ENCODE data around the gene LCN2.
A peak's percentile ranks its signal among the peaks of the same experiment; 100 is the strongest.
"Not testable (repeated sequence)": the region's sequence is repeated elsewhere in the genome, so short reads cannot be mapped to it uniquely, and the experiment has no call there.

Gene LCN2

DNA sequence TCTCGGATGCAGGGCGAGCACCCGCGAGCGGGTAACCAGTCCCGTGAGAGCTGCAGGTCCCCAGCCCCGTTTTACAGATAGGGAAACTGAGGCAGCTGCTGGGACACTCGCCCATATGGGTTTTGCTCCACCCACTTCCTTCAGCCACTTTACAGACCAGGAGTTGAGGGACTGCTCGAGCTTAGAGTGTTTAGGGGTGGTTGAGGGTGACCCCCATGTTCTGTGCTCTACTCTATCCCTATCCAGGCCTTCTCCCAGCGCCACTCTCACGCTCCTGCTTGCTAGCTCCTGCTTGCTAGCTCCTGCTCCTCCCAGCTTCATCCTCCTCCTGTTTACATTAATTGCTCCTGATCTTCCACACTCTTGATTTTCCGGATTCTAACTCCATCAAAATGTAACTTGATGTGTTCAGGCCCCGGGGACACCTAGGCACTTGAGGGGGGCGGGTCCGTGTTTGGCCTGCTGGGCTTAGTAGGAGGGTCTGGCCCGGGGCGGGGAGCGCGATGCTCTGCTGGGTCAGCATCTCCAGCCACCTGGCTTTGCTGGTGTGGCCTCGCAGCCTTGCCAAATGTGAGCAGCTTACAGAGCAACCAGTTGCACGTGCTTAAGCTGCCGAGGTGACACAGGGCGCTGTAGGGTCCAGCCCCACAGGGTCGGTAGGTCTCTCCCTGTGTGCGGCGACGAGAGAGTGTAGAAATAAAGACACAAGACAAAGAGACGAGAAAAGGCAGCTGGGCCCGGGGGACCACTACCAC, 20.2 kb upstream of the LCN2 start:
- no peak for DNase-seq

DNA sequence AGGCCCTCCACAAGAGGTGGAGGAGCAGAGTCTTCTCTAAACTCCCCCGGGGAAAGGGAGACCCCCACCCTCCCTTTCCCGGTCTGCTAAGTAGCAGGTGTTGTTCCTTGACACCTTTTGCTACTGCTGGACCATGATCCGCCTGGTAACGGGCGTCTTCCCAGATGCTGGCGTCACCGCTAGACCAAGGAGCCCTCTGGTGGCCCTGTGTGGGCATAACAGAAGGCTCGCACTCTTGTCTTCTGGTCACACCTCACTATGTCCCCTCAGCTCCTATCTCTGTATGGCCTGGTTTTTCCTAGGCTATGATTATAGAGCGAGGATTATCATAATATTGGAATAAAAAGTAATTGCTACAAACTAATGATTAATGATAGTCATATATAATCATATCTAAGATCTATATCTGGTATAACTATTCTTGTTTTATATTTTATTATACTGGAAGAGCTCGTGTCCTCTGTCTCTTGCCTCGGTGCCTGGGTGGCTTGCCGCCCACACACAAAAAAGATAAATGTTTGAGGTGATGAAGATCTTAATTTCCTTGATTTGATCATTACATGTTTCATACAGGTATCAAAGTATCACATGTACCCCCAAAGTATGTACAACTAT, 19.2 kb upstream of the LCN2 start:
- DNase-seq: not testable (repeated sequence)

DNA sequence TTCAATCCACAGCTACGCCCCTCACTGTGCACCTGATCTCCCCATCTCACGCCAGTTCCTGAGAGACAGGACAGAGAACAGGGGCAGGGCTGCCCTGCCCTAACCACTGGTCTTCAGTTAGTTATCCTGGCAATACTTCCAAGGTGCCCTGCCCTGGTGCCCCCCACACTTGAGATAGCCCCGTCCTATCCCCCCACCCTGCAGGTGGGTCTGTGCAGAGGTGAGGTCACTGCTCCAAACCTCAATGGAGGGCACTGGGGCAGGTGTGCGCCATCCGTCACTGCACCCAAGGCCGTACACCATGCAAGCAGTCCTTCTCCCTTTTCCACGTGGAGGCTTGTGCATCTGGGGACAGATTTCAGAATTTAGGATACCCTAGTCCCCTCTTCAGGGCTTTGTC, 18.6 kb upstream of the LCN2 start:
- DNase-seq: not testable (repeated sequence)

DNA sequence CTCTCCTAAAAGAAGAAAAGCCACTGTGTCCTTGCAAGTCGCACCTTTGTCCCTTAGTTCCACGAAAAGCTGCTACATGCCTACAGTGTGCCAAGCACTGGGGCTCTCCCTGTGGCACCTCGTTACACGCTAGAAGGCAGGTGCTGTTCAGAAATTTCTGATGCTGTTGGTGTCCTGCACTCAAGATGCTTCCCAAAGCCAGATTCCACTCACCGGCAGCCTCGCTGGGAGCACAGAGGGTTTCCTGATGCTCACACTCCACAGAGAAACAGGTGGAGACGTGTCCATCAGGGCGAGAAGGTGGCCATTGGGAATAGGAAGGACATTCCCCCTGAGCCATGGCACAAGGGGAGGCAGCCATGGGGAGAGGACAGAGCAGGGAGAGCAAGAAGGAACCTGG, 17.9 kb upstream of the LCN2 start:
- not testable (repeated sequence) for DNase-seq

DNA sequence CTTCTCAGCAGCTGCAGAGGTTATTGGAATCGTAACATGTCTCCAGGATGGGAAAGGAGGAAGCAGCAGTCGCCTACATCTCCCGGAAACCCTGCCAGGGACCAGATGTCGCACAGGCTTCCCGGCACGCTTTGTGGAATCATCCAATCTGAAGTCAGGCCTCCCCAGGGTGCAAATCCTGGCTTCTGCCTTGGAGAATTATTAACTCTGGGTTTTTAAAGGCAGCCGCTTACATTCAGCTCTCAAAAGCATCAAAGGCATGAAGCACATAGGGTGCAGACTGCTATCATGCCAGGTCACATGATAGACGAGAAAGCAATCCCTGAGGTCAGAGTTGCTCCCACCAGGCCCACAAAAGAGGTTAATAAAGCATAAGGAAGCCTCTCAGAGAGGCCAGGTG, 17.1 kb upstream of the LCN2 start:
- DNase-seq: not testable (repeated sequence)

DNA sequence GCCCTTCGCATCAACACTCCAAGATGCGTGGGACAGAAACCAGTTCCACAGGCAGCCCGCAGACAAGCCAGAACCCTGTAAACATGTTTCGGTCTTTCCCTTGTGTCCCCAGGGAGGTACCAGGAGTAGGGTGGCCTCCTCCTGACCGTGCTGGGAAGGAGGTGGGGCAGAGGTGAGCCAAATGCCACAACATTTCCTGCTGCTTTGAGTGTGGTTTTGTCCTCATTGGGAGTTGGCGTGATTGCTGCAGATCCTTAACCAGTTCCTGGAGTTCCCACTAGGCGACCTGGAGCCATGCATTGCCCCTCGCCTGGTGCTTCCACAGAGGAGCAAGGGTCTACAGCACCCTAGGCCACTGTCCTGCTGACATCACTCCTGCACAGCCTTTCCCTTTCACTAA, 13.7 kb upstream of the LCN2 start:
- DNase-seq: not testable (repeated sequence)

DNA sequence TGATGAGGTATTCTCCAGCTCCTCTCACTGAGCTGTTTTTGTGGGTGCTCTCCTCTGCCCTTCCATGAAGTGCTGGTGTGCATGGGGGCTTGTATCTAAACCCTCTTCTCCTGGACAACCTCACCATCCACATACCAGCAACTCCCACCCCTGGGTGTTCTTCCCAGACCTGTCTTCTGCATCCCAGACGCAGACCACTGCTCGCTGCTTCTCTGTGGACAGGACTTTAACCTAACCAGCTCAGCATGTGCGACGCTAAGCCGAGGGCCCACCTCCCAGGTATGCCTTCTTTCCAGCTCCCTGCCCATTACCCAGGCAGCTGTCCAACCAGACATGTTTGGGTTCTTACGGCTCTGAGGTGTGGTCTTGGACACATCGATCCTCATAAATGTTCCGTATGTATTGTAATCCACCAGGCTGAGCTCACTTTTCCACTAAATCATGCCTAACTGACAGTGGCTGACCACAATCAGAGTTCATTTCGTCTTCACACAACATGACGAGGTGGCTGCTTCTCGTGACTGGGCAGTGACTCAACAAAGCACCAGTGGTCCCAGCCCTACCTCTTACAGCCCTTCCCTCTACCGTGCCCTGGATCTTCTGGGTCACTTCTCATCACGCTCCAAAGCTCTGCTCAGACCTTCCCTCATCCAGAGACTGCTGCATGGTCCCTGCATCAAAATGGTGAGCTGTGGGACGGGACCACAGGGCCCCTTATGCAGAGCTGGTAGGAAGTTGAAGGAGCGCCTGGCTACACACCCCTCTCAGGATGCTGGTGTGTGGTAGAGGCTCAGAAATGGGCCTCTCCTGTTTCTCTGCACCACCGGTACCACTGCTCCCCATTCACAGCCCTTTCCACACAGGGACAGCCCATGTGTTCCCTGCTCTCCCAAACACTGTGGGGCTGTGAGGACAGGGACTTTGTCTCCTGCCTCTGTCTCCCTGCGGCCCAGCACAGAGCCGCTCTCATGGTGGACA, 12.1 kb upstream of the LCN2 start:
- no peak for DNase-seq

DNA sequence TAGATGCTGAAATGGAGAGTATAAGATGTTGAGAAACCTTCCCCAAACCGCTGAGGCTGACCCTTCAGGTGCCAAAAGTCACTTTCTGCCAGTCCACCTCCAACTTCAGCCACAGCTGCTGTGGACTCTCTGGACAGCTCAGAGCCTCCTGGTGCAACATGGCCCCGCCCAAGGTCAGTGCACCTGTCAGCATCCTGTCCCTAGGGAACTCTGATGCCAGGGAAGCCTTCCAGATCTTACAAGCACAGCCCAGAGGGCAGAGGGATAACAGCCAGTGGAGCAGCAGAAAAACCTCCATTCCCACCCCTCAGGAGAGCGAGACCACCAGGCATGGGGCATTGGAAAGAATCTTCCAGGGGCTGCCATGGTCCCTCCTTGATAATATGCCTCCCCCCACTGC, 11.3 kb upstream of the LCN2 start:
- no peak for DNase-seq

DNA sequence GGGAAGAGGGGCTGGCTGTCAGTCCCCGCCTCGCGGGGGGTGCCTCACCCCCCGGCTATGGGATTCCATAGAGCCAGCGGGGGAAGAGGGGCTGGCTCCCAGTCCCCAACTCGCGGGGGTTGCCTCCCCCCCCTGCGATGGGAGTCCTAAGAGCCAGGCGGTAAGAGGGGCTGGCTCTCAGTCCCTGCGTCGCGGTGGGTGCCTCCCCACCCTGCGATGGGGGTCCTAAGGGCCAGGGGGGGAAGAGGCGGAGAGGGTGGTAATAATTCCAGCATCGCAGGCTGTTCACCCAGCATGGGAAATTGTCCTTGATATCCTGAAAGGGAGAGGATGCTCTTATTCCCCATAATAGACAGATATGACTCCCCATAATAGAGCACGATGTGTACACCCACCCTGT, 9.6 kb upstream of the LCN2 start:
- DNase-seq: no peak

DNA sequence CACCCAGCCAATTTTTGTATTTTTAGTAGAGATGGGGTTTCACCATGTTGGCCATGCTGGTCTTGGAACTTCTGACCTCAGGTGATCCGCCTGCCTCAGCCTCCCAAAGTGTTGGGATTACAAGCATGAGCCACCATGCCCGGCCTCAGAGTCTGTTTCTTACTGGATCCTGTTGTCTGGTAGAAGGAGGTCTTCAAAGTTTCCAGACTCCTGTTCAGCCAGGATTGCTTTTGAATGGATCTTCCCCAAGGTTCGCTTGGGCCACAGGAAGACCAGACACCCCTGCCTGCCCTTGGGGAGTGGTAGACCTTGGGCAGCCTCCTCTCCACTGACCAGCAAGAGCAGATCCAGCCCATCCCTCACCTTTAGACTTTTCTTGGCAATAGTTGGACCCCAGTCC, 7.6 kb upstream of the LCN2 start:
- DNase-seq: no peak

DNA sequence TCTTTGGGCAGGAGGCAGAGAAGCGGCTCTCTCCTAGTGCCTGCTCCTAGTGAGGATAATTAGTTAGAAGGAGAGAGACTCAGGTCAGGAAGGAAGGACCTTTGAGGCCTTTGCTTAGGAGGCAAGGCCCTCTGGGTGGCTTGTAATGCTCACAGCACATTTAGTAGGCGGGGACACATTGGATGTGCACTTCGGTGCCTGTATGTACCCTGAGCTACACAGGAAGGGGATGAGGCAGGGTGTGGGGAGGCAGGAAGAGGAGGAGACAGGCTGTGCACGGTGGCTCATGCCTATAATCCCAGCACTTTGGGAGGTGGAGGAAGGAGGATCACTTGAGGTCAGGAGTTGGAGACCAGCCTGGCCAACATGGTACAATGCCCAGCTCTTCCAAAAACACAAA, 7.2 kb upstream of the LCN2 start:
- no peak for DNase-seq

DNA sequence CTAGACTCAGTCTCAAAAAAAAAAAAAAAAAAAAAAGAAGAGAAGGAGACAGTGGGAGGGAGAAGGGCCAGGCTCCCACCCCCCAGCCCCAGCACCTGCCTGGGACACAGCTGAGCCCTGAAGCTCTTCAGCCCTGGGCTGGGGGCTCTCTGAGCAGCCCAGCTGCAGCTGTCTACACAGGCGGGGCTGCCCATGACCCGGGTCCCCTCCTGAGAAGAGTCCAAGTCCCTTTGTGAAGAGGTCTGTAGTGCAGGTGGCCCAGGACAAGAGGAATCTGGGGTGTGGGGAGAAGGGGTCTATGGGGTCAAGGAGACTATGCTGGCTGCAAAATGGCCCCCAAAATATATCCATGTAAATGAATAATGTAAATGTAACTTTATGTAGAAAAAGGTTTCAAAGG, 6.7 kb upstream of the LCN2 start:
- no peak for DNase-seq

DNA sequence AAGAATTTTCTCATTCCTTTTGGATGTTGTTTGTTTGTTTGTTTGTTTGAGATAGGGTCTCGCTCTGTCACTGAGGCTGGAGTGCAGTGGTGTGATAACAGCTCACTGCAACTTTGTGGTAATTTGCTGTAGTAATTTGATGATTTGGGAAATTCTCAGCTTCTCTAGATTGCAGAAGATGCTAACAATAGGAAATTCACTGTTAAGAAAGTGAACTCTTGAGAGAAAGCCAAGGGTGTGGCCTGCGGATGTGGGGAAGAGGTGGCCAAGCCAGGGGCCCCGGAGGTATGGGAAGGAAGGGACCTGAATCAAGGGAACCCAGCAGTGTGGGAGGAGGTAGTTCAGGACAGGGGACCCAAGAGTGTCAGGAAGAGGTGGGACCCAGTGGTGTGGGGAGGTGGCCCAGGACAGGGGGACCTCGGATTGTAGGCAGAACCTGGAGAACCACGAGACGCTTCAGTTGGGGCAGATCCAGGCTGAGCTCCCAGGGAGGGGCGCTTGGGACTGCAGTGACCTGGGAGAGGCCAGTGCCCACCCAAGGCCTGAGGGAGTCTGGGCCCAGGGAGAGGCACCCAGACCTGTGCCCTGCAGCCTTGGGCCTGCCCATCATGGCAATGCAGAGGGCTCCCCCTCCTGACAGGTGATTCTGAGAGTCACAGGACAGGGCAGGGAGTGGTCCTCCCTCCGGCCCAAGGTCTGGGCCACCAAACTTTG, 5.6 kb upstream of the LCN2 start:
- no peak for DNase-seq

DNA sequence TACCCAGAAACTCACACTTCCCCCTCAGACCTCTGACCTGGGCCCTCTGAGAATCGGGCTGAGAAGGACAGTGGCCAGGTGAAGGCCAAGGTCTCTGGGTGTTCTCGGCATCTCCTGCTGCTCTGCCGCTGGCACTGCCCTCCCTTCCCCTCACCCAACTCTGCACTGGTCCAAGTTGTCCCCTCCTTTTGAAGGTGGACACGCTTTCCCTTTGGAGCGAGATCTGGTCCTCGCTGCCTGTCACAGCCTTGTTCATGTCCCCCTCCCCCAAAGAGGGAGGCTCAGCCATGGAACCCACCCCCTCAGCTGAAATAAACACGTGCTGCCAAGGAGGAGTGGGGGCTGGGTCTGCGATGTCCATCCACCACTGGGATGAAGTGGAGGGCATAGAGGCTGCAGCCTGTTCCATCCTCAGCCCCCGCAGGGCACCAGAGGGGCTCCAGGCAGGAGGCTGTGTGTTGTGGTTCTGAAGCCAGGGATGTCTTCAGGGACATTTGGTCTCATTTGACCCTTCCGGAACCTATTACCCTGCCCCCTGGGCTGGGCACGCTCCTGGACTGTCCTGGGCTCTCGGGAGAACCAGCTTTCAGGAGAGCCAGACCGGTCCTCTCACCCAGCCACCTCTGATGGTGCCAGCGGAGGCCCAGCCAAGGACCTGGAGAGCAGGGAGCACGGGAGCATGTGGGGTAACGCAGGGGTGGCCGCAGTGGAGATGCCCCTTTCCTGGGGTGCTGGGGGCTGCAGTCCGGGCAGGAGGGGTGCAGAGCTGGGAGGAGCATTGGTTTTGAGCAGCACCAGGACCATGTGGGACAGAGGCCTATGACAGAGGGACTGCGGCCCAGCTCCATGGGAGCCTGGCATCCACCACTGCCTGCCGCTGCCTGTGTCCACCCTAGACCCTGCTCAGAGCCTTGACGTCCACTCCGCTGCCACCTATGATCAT, 4.7 kb upstream of the LCN2 start:
- no peak for DNase-seq

DNA sequence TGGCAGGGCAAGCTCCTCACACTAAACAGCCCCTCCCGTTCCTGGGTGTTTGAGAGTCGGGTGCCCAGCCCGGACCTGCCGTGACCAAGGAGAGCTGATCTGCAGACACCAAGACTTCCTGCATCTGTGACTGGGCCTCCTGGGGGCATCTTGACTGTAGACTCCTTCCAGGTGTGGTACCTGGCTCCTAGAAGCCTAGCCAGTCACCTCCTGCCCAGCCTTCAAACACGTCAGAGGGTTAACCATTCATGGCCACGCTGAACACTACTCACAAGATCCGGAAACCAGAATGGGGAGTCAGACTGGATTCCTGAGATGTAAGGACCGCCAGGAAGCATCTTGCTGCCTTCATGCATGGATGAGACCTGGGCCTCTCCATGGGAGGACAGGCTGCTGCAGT, 3.7 kb upstream of the LCN2 start:
- DNase-seq: no peak

DNA sequence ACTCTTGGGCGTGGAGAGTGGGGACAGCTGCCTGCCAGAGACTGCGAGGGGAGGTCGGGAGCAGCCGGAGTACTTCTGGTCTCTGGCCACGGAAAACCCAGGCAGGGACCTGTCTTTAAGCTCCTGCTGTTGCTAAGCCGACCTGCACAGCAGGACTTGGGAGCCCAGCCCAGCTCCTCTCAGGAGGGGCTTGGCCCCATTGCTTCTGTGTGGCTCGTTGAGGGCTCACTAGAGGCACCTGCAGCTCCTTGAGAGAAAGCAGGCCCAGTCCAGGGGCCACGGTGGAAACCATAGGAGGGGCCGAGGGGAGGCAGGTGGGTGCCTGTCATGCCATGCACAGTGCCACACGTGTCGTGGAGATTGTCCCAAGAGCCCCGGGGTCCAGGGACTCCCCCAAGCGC, 3.3 kb upstream of the LCN2 start:
- DNase-seq: no peak

DNA sequence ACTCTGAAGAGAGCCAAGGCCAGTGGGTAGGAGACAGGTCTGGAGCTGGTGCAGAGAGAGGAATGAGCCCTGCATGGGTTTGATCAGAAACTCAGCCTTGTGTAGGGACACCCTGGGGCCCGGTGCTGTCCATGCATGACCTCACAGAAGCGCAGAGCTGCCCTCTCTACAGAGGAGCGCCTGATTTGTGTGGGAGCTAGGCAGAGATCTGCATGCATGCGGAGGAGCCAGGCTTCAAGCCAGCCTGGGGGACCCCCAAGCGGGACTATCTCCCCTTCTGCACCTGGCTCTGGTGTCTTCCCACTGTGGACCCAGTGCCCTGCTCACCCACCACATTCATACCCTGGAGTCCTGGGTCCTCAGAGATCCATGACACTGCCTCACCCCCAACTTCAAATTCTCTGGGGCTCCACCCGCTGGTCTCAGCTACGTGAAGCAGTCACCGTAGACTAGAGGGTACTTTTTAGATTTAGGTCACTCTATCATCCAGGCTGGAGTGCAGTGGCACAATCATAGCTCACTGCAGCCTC, 2.6 kb upstream of the LCN2 start:
- no peak for DNase-seq

DNA sequence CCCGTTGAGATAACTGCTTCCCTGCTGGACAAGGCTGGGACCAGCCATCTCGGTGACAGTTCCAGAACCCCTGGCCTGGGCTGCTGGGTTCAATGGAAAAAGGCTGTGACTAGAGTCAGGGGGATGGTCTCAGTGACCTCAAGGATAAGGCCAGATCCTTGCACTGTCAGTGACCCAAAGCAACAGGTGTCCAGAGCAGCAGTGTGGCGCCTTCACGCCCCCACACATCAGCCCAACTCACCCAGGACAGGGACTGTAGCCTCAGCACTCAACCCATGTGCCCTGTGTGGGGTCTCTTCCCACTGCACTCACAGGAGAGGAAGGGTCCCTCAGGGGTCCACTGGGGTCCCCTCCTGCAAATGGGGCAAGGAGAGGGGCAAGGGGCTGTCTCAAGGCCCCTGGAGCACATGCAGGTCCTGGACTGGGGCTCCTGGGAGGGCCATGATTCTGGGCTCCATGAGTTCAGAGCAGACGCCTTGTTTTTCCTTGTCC, 698 bp upstream of the LCN2 start:
- no peak for DNase-seq

DNA sequence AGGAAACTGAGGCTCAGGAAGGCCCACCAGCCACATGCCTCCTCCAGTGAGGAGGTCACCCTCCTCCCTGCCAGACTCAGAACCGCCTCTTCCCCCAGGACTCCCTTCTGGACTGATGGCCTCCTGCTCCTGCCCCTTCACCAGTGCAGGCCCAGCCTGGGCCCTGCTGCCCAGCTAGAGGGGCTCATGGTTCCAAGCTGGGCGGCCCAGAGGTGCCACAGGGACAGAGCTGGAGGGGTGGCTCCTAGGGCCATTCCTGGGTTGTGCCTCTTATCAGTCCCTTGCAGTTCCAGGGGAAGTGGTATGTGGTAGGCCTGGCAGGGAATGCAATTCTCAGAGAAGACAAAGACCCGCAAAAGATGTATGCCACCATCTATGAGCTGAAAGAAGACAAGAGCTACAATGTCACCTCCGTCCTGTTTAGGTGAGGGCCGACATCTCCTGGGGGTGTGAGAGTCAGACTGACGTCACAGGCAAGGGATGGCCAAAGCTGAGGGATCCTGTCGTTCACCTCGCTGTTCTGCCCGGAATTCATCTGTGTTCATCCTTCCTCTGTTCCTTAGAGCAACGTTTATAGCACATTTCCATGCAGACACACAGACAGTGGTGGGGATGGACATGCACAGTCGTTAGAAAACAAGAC, 819 bp downstream of the LCN2 start:
- DNase-seq: no peak

DNA sequence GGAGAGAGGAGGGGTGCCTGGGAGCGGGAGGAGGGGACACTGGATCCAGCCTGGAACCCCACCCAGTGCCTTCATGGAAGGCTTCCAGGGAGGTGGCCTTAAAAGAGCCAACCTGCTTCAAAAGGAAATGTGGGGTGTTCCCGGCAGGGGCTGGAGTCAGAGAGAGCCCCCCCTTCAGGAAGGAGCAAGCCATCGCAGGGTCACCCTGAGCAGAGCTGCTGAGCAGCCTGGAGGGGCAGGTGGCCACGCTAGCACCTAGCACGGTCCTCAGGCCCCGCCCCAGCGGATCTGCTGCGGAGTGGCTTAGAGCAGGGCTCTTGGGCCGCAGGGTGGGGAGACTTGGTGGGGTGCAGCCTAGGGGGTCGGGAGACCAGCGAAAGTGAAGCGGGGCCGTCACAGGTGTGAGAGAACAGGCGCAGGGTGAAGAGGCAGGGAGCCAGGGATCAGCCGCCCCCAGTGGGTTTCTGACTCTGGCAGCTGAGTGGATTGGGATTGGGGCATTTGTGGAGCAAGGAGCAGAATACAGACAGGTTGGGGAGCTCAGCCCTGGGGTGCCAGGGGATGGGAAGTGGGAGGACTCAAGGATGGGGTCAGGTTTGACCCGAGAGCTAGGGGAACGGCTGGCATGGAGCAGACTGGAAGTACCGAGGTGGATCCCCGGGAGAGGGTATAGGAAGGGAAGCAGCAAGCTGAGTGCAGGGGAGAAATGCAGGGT, 1.5 kb downstream of the LCN2 start:
- DNase-seq: peak in 1 of 2 experiments; percentile 12
